GM23338 (cell line): ENCODE data around the gene PARP8. TPM values are rescaled to one million over a fixed set of nuclear protein-coding genes. Genes with fewer than 3 reads are reported as not detected.

Experiments
- ATAC-seq: fragments of 200-7000 bp; cut with Tn5 transposase; 3 replicates; pipeline ENCODE4 v1.9.1; 2020
- DNase-seq: peaks from one replicate; pipeline ENCODE4 v3.0.0-alpha.2; 2015; ENCODE audit warnings: low spot score
- H2AFZ ChIP-seq: fragments of 200-600 bp; sonication (generic); 2 replicates; pipeline ENCODE4 v1.8.0; 2016; ENCODE audit warnings: antibody characterized with exemption, mild to moderate bottlenecking, moderate library complexity
- H3F3A ChIP-seq: fragments of 200-600 bp; sonication (generic); replicated peaks from 2 replicates; pipeline ENCODE4 v1.8.0; 2017; ENCODE audit warnings: antibody characterized with exemption, mixed run types, low read depth
- H3K27ac ChIP-seq: fragments of 200-600 bp; sonication (generic); 2 replicates; pipeline ENCODE4 v1.6.1; 2016; ENCODE audit warnings: low read depth
- H3K27me3 ChIP-seq: fragments of 200-600 bp; sonication (generic); 2 replicates; pipeline ENCODE4 v1.8.0; 2016; ENCODE audit warnings: mild to moderate bottlenecking, mixed run types, moderate library complexity; ENCODE audit not compliant: insufficient read depth
- H3K36me3 ChIP-seq: fragments of 200-600 bp; sonication (generic); 2 replicates; pipeline ENCODE4 v1.8.0; 2016; ENCODE audit warnings: mild to moderate bottlenecking; ENCODE audit not compliant: insufficient read depth
- H3K4me1 ChIP-seq: fragments of 200-600 bp; sonication (generic); 2 replicates; pipeline ENCODE4 v1.8.0; 2016; ENCODE audit warnings: mild to moderate bottlenecking, moderate library complexity; ENCODE audit not compliant: insufficient read depth
- H3K4me2 ChIP-seq: fragments of 200-600 bp; sonication (generic); 2 replicates; pipeline ENCODE4 v1.7.1; 2017; ENCODE audit warnings: mixed run types
- H3K4me3 ChIP-seq: fragments of 200-600 bp; sonication (generic); 2 replicates; pipeline ENCODE4 v1.6.1; 2016; ENCODE audit warnings: mixed run types
- H3K79me2 ChIP-seq: fragments of 200-600 bp; sonication (generic); replicated peaks from 2 replicates; pipeline ENCODE4 v1.8.0; 2017; ENCODE audit warnings: mild to moderate bottlenecking; ENCODE audit not compliant: insufficient read depth
- H3K9me2 ChIP-seq: fragments of 200-600 bp; sonication (generic); 2 replicates; pipeline ENCODE4 v1.8.0; 2017; ENCODE audit not compliant: insufficient read depth
- H4K20me1 ChIP-seq: fragments of 200-600 bp; sonication (generic); replicated peaks from 2 replicates; pipeline ENCODE4 v1.8.0; 2017; ENCODE audit warnings: mild to moderate bottlenecking; ENCODE audit not compliant: insufficient read depth
- H3K27ac Mint-ChIP-seq: 2 replicates; pipeline ENCODE4 v1.8.0; 2020; ENCODE audit warnings: inconsistent platforms, mild to moderate bottlenecking, moderate library complexity, mixed read lengths
- H3K27me3 Mint-ChIP-seq: 3 replicates; pipeline ENCODE4 v1.8.0; 2022; ENCODE audit warnings: low read depth, mild to moderate bottlenecking, moderate library complexity, mixed read lengths, inconsistent platforms; ENCODE audit not compliant: insufficient read depth, poor library complexity
- H3K36me3 Mint-ChIP-seq: 3 replicates; pipeline ENCODE4 v1.8.0; 2021; ENCODE audit warnings: low read depth, mild to moderate bottlenecking, inconsistent platforms, moderate library complexity, mixed read lengths
- H3K4me1 Mint-ChIP-seq: 3 replicates; pipeline ENCODE4 v1.8.0; 2020; ENCODE audit warnings: mild to moderate bottlenecking, inconsistent platforms, mixed read lengths
- H3K4me3 Mint-ChIP-seq: 3 replicates; pipeline ENCODE4 v1.8.0; 2021; ENCODE audit warnings: moderate library complexity, mild to moderate bottlenecking, inconsistent platforms, mixed read lengths
- H3K9me3 Mint-ChIP-seq: 3 replicates; pipeline ENCODE4 v1.8.0; 2020; ENCODE audit warnings: moderate library complexity, mild to moderate bottlenecking, inconsistent platforms, mixed read lengths
- CREB1 ChIP-seq: fragments of 250-450 bp; sonication (Bioruptor Pico); IDR thresholded peaks from 2 replicates; pipeline ENCODE4 v1.5.0; 2020; ENCODE audit warnings: low read depth, mild to moderate bottlenecking, moderate library complexity
- ETS1 ChIP-seq: IDR thresholded peaks from 2 replicates; pipeline ENCODE4 v1.6.1; 2016; ENCODE audit warnings: antibody characterized with exemption
- EZH2 ChIP-seq: fragments of 200-600 bp; sonication (generic); IDR thresholded peaks from one replicate; pipeline ENCODE4 v1.8.0; 2017; ENCODE audit warnings: antibody characterized with exemption, mild to moderate bottlenecking, low read depth; ENCODE audit not compliant: unreplicated experiment
- ZNF114 ChIP-seq: fragments of 250-450 bp; sonication (Bioruptor Pico); IDR thresholded peaks from 2 replicates; pipeline ENCODE4 v1.5.0; 2020; ENCODE audit warnings: mild to moderate bottlenecking, moderate library complexity
- ZNF462 ChIP-seq: fragments of 250-450 bp; sonication (Bioruptor Pico); IDR thresholded peaks from 2 replicates; pipeline ENCODE4 v1.5.0; 2020; ENCODE audit warnings: mild to moderate bottlenecking, moderate library complexity
- polyA plus RNA-seq: library from polyadenylated mRNA; unstranded; fragments of >200 nt; fragmentation: Nextera tagmentation; extraction: Ambion mirVana; gene quantifications from 2 replicates; pipeline ENCODE4 v1.2.1, GENCODE V29; 2016
- total RNA-seq: library from RNA; depleted of rRNA; stranded (reverse); fragments of >200 nt; shearing (Covaris generic); gene quantifications from 2 replicates; pipeline ENCODE4 v1.2.3, GENCODE V29; 2014

The PARP8 gene
- total and polyA plus RNA-seq, 2 experiments from 2014 or later, result 13.0 to 25.0 TPM

DNA sequence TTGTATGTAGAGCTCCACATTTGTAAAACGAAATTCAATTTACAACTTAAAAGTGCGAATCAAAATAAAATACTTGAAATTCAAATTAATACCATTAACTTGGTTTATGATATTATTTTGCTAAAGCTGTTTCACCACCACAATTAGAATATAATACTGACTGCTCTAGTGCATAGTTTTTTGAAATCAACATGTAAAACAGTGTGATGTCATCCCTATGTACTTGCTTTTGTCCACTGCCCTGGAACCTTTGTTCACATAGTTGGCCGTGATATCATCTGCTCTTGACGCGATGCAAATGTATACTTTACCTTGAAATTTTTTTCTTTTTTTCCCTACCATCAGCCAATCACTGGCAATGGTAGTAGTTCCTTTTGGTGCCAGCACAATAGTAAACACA lies 125.4 kb downstream of the PARP8 start (continued):
- TF ChIP-seq ZNF462 (CRISPR knock-in tag) (no peak), ZNF114 (no peak)

- H3K79me2 ChIP-seq, result no peaks in the 10 kb centered on the region
- no peak overlapping the region for H2AFZ ChIP-seq
- ATAC-seq (no peak), DNase-seq (no peak)
- no peak overlapping the region for H3K4me3 ChIP-seq
- Mint-ChIP-seq H3K4me1 (no peaks in the 10 kb centered on the region), H3K9me3 (no peaks in the 10 kb centered on the region), H3K27ac (no peak overlapping the region), H3K36me3 (peaks cover 21% of the 10 kb centered on the region; the same call in 2 of the 3 replicates), H3K4me3 (no peak overlapping the region), H3K27me3 (no peaks in the 10 kb centered on the region)
- no peaks in the 10 kb centered on the region for H3F3A ChIP-seq
- H3K9me2 ChIP-seq, result no peaks in the 10 kb centered on the region
- H3K4me1 ChIP-seq, result no peaks in the 10 kb centered on the region
- no peak overlapping the region for H3K4me2 ChIP-seq
- H4K20me1 ChIP-seq, result no peaks in the 10 kb centered on the region
- 0 out of 2 replicates have a peak overlapping the region, but pooled peaks have one; percentile 6 for H3K27ac ChIP-seq
- H3K36me3 ChIP-seq, result no peaks in the 10 kb centered on the region; the same call in 1 of the 2 replicates
- no peaks in the 10 kb centered on the region for H3K27me3 ChIP-seq
- TF ChIP-seq ETS1 (no peak), EZH2 (no peak), ZNF462 (CRISPR knock-in tag) (no peak), CREB1 (no peak), ZNF114 (no peak)
Observed at GRCh38 chr5:50792843-50793242, 126.4 kb downstream of the PARP8 start.
